B cell (primary cell): ENCODE results near the gene SLC39A11. TPM values are rescaled to one million over a fixed set of nuclear protein-coding genes. Genes with fewer than 3 reads are reported as not detected.

Experiments used
- ATAC-seq: fragments of 200-7000 bp; cut with Tn5 transposase; one replicate; pipeline ENCODE4 v1.10.0; 2021; ENCODE audit warnings: low read depth, mild to moderate bottlenecking, moderate number of reproducible peaks, moderate library complexity
- CTCF ChIA-PET: fragments of 350-600 bp; sonication (Branson Sonifier 250); formaldehyde crosslinking; loops from one replicate; lab custom pipeline; 2021; ENCODE audit warnings: antibody characterized with exemption, inconsistent platforms; lab: Charles Lee
- POLR2A ChIA-PET: fragments of 350-600 bp; sonication (Branson Sonifier 250); formaldehyde crosslinking; loops from one replicate; lab custom pipeline; 2021; ENCODE audit warnings: antibody characterized with exemption; lab: Charles Lee
- DNase-seq: peaks from one replicate; pipeline ENCODE4 v3.0.0; 2013
- H2AFZ ChIP-seq: 2 replicates; pipeline ENCODE4 v1.6.1; 2012; ENCODE audit warnings: mild to moderate bottlenecking, low read depth, low read length; ENCODE audit not compliant: insufficient read depth, poor library complexity, severe bottlenecking
- H3K27ac ChIP-seq, 2 donors: 1 replicate in 1 of 2; 2 replicates in 1 of 2; pipeline ENCODE4 v1.5.1; 2012 to 2013; ENCODE audit warnings: low read length in 2 of 2, mild to moderate bottlenecking in 2 of 2, moderate library complexity in 1 of 2
- H3K27me3 ChIP-seq, 4 experiments: fragments of 200-600 bp in 1 of 4; sonication (generic) in 1 of 4; replicated peaks in 1 of 4; 1 replicate in 2 of 4; 2 replicates in 2 of 4; pipeline versions ENCODE4 v1.6.1 to v1.7.0; 2013 to 2016; ENCODE audit warnings: low read length in 3 of 4, mild to moderate bottlenecking in 2 of 4, mixed read lengths in 1 of 4, moderate library complexity in 1 of 4; ENCODE audit not compliant: insufficient read depth in 4 of 4, control insufficient read depth in 3 of 4; ENCODE audit errors: control extremely low read depth in 1 of 4
- H3K36me3 ChIP-seq, 2 experiments: replicated peaks in 1 of 2; 1 replicate in 1 of 2; 2 replicates in 1 of 2; pipeline versions ENCODE4 v1.6.1 to v1.7.1; 2013; ENCODE audit warnings: low read length in 1 of 2; ENCODE audit not compliant: insufficient read depth in 2 of 2, control insufficient read depth in 1 of 2; ENCODE audit errors: control extremely low read depth in 1 of 2, extremely low read depth in 1 of 2
- H3K4me1 ChIP-seq, 2 donors: fragments of 200-600 bp in 1 of 2; sonication (generic) in 1 of 2; 1 replicate in 1 of 2; 2 replicates in 1 of 2; pipeline versions ENCODE4 v1.5.1 to v1.6.1; 2013 to 2017; ENCODE audit warnings: low read length in 2 of 2; ENCODE audit not compliant: control insufficient read depth in 2 of 2, insufficient read depth in 2 of 2
- H3K4me2 ChIP-seq: replicated peaks from 2 replicates; pipeline ENCODE3; 2012; ENCODE audit warnings: mild to moderate bottlenecking, low read depth, low read length; ENCODE audit not compliant: poor library complexity, severe bottlenecking
- H3K4me3 ChIP-seq, 5 experiments: fragments of 200-600 bp in 1 of 5; sonication (generic) in 1 of 5; 1 replicate in 3 of 5; 2 replicates in 2 of 5; pipeline versions ENCODE4 v1.5.1 to v1.7.0; 2011 to 2016; ENCODE audit warnings: low read length in 4 of 5, mild to moderate bottlenecking in 4 of 5, low read depth in 2 of 5, control low read depth in 1 of 5, moderate library complexity in 1 of 5; ENCODE audit not compliant: insufficient read depth in 1 of 5; ENCODE audit errors: control extremely low read depth in 1 of 5, extremely low read depth in 1 of 5
- H3K79me2 ChIP-seq: fragments of 200-600 bp; sonication (generic); one replicate; pipeline ENCODE4 v1.6.0; 2016; ENCODE audit warnings: low read length; ENCODE audit not compliant: control insufficient read depth, insufficient read depth
- H3K9ac ChIP-seq: fragments of 200-600 bp; sonication (generic); 2 replicates; pipeline ENCODE4 v1.6.1; 2017; ENCODE audit warnings: mild to moderate bottlenecking, low read length, moderate library complexity
- H3K9me3 ChIP-seq, 3 donors: one replicate each; pipeline versions ENCODE4 v1.6.1 to v1.7.1; 2013; ENCODE audit warnings: low read length in 2 of 3; ENCODE audit not compliant: control insufficient read depth in 2 of 3, insufficient read depth in 1 of 3; ENCODE audit errors: control extremely low read depth in 1 of 3
- H4K20me1 ChIP-seq: 2 replicates; pipeline ENCODE4 v1.6.0; 2012; ENCODE audit warnings: mild to moderate bottlenecking, low read length; ENCODE audit not compliant: insufficient read depth, control insufficient read depth, poor library complexity, severe bottlenecking
- H3K27ac Mint-ChIP-seq: one replicate; pipeline ENCODE4 v1.8.0; 2021; ENCODE audit warnings: mixed read lengths
- H3K27me3 Mint-ChIP-seq: one replicate; pipeline ENCODE4 v1.8.0; 2021; ENCODE audit warnings: mixed read lengths
- H3K4me1 Mint-ChIP-seq: one replicate; pipeline ENCODE4 v1.8.0; 2021; ENCODE audit warnings: mixed read lengths
- H3K4me3 Mint-ChIP-seq: one replicate; pipeline ENCODE4 v1.8.0; 2021; ENCODE audit warnings: mixed read lengths
- H3K9me3 Mint-ChIP-seq: one replicate; pipeline ENCODE4 v1.8.0; 2022; ENCODE audit warnings: mixed read lengths; ENCODE audit not compliant: insufficient read depth
- EZH2 ChIP-seq: IDR thresholded peaks from 2 replicates; pipeline ENCODE4 v1.6.1; 2012; ENCODE audit warnings: borderline replicate concordance, low read depth, mild to moderate bottlenecking, moderate library complexity, low read length; ENCODE audit not compliant: insufficient read depth, poor library complexity, severe bottlenecking
- WGBS: methylation state at CpG from one replicate; pipeline ENCODE4 v1.1.5; 2013; ENCODE audit warnings: missing lambda C conversion rate; ENCODE audit not compliant: insufficient coverage; 5-methylcytosine and 5-hydroxymethylcytosine counted together
- intact Hi-C: fragments of 100-400 bp; cut with micrococcal nuclease; formaldehyde crosslinking; loops from one replicate; pipeline ENCODE4 v1.10.0; 2022
- polyA plus RNA-seq: library from polyadenylated mRNA; depleted of rRNA; stranded (reverse); fragments of >200 nt; gene quantifications from 2 replicates; pipeline ENCODE4 v1.2.3, GENCODE V29; 2012
- total RNA-seq, 2 donors: library from RNA; stranded (reverse); fragments of 120-200 nt in 1 of 2; gene quantifications; 1 replicate in 1 of 2; 2 replicates in 1 of 2; pipeline versions ENCODE4 v1.2.3 to v1.2.4, GENCODE V29; 2013 to 2022
- TF ChIP-seq, protein P1 (sequence below): fragments of 200-600 bp; IDR thresholded peaks from one replicate; pipeline ENCODE4 v1.8.0; 2022; ENCODE audit warnings: antibody characterized with exemption, mild to moderate bottlenecking

SLC39A11 gene
- total and polyA plus RNA-seq, 2 donors (not counting 1 experiment from before 2014, with no cell fraction given): 6.9 to 39.6 TPM

DNA sequence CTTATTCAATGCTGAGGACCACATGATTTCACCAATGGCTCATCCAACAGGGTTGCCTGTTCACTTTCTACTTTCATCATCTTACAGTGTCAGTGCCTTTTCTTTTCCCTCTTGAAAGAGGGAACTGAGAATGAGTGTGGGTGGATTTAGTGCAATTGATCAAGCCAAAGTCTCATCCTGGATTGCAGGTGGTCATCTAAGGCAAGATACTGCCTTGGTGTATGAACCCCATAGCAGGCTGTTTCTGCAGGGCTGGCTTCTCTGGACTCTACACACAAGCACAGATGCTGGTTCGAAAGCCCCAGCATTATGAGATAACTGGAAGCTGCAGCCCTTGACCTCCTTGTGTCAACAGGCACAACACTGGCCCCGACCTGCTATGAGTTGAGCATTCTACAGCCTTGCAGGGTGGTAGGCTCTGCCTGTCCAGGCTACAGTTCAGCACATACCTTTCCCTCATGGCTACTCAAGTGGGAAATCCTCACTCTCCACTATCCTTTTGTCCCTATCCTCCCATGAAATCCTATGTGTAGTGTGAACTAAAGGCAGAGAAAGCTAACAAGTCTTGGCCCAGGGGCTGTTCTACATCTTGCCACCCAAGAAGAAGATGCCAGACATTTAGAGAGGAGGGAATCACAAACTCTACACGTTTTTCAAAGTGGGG is 358.7 kb downstream of the SLC39A11 start:
- no peaks in the 10 kb centered on the region for H3K27me3 ChIP-seq
- H4K20me1 ChIP-seq: no peaks in the 10 kb centered on the region
- H3K79me2 ChIP-seq: no peaks in the 10 kb centered on the region
- Mint-ChIP-seq H3K9me3 (no peaks in the 10 kb centered on the region), H3K4me3 (no peak overlapping the region), H3K4me1 (no peaks in the 10 kb centered on the region), H3K27me3 (no peaks in the 10 kb centered on the region), H3K27ac (no peak overlapping the region)
- intact Hi-C loops: no loop called here
- TF ChIP-seq EZH2: no peak
- TF ChIP-seq, protein P1, sequence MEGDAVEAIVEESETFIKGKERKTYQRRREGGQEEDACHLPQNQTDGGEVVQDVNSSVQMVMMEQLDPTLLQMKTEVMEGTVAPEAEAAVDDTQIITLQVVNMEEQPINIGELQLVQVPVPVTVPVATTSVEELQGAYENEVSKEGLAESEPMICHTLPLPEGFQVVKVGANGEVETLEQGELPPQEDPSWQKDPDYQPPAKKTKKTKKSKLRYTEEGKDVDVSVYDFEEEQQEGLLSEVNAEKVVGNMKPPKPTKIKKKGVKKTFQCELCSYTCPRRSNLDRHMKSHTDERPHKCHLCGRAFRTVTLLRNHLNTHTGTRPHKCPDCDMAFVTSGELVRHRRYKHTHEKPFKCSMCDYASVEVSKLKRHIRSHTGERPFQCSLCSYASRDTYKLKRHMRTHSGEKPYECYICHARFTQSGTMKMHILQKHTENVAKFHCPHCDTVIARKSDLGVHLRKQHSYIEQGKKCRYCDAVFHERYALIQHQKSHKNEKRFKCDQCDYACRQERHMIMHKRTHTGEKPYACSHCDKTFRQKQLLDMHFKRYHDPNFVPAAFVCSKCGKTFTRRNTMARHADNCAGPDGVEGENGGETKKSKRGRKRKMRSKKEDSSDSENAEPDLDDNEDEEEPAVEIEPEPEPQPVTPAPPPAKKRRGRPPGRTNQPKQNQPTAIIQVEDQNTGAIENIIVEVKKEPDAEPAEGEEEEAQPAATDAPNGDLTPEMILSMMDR: no peak
- H3K9ac ChIP-seq: no peak overlapping the region
- no peak for DNase-seq
- POLR2A ChIA-PET: no interaction called here
- no peak overlapping the region for H3K4me2 ChIP-seq
- no peak overlapping the region for H2AFZ ChIP-seq
- WGBS: 90% methylated on average over 2 of the region's 3 CpGs
- ATAC-seq: no peak
- no peaks in the 10 kb centered on the region for H3K9me3 ChIP-seq
- peaks cover 0 to 8% of the 10 kb centered on the region in 2 experiments for H3K36me3 ChIP-seq
- H3K27ac ChIP-seq: no peak overlapping the region
- no peak overlapping the region for H3K4me3 ChIP-seq
- H3K4me1 ChIP-seq: no peaks in the 10 kb centered on the region
- CTCF ChIA-PET: interaction anchor here (2.2 kb wide), 1 partner anchor 8 kb away, joined by 6 read pairs; no protein-coding TSS in a partner anchor

DNA sequence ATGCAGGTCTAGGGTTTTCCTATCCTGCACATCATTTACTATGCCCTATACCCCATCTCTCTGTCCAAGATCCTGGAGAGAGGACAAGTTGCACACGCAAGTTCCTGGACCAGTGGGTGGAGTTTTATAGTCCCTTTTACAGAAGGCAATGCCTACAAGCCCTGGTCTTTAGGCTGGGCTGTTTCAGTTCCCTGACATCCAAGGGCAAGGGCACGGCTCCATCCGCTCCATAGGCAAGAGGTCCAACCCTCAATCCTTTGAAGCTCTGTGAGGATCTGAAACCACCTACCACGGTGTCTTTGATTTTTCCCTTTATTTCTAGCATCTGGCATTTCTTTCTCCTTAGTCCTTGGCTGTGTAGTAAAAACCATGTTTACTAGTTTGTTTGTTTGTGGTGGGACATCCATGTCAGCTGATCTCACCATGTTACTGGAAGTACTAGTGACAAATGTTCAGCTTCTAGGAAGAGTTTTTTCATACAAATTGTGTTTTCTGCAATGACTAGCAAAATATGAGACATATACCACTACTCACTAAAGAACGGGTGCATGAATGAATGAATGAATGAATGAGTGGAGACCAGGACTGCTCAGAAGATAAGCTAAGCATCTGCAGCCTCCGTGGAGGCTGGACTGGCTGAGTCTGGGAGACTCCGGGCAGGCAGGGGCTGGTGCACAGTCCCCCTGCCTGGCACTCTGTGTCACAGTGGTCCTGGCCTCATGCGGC is 359.4 kb downstream of the SLC39A11 start:
- Histone ChIP-seq H3K4me2 (no peak overlapping the region), H3K9ac (no peak overlapping the region), H3K27ac (no peak overlapping the region), H3K4me3 (no peak overlapping the region), H2AFZ (no peak overlapping the region), H3K79me2 (no peaks in the 10 kb centered on the region), H4K20me1 (no peaks in the 10 kb centered on the region), H3K9me3 (no peaks in the 10 kb centered on the region), H3K36me3 (peaks cover 0 to 6% of the 10 kb centered on the region in 2 experiments), H3K27me3 (no peaks in the 10 kb centered on the region), H3K4me1 (peaks cover under 1% of the 10 kb centered on the region in 2 donors)
- ATAC-seq: no peak
- Mint-ChIP-seq H3K4me3 (no peak overlapping the region), H3K4me1 (peaks cover 2% of the 10 kb centered on the region), H3K27me3 (no peaks in the 10 kb centered on the region), H3K27ac (no peak overlapping the region), H3K9me3 (no peaks in the 10 kb centered on the region)
- POLR2A ChIA-PET: no interaction called here
- no peak for TF ChIP-seq EZH2
- TF ChIP-seq, protein P1: no peak
- intact Hi-C loops: no loop called here
- no peak for DNase-seq
- CTCF ChIA-PET: no interaction called here
- WGBS: 98% methylated on average over 4 of the region's 8 CpGs
